ENCODE results near the gene SLC12A4.

Gene SLC12A4

DNA sequence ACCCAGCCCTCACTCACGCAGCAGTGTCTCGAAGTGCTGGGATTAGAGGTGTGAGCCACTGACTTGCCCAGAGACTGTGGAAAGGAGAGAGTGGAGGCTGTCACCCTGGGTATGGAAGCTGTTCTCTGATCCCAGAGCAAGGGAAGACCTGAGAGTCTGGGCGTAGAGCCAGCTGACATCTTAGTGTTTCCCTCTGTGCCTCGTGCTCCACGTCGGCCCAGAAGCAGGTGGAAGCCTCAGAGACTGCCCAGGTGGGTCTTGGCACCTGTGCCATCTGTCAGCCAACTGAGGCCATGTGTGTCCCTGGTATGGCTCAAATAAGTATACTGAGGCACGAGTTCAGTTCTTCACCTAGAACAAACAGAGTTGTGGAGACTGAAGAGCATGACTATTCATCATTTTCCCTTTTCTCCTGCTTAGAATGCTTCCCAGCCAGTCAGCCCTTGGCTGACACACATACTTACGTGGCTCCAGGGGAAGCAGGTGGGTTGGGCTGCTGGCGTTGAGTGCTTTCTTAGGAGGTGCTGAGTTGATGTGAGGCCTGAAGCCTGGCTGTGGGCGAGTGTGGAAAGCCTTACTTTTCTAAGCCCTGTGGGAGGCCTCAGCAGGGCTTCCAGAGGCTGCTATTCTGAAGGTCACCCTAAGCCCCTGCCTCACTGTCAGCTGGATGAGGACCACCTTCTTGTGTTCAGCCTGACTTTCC lies 44.9 kb downstream of the SLC12A4 start:
- TF ChIP-seq, protein P1, sequence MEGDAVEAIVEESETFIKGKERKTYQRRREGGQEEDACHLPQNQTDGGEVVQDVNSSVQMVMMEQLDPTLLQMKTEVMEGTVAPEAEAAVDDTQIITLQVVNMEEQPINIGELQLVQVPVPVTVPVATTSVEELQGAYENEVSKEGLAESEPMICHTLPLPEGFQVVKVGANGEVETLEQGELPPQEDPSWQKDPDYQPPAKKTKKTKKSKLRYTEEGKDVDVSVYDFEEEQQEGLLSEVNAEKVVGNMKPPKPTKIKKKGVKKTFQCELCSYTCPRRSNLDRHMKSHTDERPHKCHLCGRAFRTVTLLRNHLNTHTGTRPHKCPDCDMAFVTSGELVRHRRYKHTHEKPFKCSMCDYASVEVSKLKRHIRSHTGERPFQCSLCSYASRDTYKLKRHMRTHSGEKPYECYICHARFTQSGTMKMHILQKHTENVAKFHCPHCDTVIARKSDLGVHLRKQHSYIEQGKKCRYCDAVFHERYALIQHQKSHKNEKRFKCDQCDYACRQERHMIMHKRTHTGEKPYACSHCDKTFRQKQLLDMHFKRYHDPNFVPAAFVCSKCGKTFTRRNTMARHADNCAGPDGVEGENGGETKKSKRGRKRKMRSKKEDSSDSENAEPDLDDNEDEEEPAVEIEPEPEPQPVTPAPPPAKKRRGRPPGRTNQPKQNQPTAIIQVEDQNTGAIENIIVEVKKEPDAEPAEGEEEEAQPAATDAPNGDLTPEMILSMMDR (conservative IDR thresholded peaks at IDR 0.05; ENCODE audit: low read depth, low read length) = no peak
- peak; percentile 38 for DNase-seq (ENCODE audit: low read depth)
- no peak overlapping the region for H3K4me3 ChIP-seq (ENCODE audit: low read depth, low read length)

- no peak for DNase-seq (ENCODE audit: low read depth)
- TF ChIP-seq, protein P1 (conservative IDR thresholded peaks at IDR 0.05; ENCODE audit: low read depth, low read length) = no peak
- no peak overlapping the region for H3K4me3 ChIP-seq (ENCODE audit: low read depth, low read length)
These were observed 45.7 kb downstream of the SLC12A4 start for GRCh38 chr16:67922740-67923139.

- H3K4me3 ChIP-seq (ENCODE audit: low read depth, low read length) = no peak overlapping the region
- TF ChIP-seq, protein P1 (conservative IDR thresholded peaks at IDR 0.05; ENCODE audit: low read depth, low read length) = no peak
- peak; percentile 34 for DNase-seq (ENCODE audit: low read depth)
These were observed 46.2 kb downstream of the SLC12A4 start for GRCh38 chr16:67922221-67922620.

DNA sequence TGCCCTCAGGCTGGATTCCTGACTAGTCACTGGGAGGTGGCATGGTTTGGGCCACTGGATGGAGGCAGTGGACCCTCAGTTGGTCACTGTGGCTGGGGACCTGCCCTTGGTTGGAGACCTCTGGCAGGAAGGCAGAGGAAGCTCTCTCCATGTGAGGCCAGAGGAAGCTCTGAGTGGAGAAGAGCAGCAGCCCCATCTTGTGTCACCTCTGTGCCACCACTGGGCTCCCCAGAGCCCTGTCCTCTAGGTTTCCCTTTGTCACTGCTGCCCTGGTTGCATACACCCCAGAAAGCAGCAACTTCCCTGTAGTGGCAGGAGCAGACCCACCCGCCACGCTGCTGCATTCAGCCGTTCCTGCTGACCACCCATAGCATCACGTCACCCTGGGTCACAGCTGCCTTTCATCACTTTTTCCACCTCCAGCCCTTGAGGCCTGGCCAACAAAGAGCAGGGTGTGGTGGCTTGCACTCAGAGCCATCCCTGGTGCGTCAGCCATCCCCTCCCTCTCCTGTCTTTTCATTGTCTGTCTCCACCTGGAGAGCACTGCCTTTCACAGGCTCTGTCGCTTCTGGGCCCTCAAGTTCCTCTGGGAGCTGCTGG lies 48.7 kb downstream of the SLC12A4 start:
- DNase-seq (ENCODE audit: low read depth) = no peak
- TF ChIP-seq, protein P1 (conservative IDR thresholded peaks at IDR 0.05; ENCODE audit: low read depth, low read length) = no peak
- no peak overlapping the region for H3K4me3 ChIP-seq (ENCODE audit: low read depth, low read length)

DNA sequence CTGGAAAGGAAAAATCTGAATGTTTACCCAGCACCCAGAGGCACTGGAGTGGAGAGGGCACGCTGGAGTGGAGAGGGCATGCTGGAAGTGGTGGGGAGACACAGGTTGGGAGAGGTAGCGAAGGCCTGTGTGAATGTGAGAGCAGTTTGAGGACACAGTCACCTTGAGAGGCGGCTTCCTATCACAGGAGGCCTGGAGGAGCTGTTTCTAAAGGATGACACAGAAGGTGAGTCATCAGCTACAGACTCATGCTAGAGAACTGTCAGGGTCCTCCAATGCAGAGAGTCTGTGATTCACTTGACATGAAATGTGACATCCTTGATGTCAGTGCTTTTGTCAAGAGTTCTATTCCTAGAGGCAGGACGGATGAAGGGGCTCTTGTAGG lies 50.6 kb downstream of the SLC12A4 start:
- H3K4me3 ChIP-seq (ENCODE audit: low read depth, low read length) = no peak overlapping the region
- TF ChIP-seq, protein P1 (conservative IDR thresholded peaks at IDR 0.05; ENCODE audit: low read depth, low read length) = no peak
- DNase-seq (ENCODE audit: low read depth) = peak; percentile 76

DNA sequence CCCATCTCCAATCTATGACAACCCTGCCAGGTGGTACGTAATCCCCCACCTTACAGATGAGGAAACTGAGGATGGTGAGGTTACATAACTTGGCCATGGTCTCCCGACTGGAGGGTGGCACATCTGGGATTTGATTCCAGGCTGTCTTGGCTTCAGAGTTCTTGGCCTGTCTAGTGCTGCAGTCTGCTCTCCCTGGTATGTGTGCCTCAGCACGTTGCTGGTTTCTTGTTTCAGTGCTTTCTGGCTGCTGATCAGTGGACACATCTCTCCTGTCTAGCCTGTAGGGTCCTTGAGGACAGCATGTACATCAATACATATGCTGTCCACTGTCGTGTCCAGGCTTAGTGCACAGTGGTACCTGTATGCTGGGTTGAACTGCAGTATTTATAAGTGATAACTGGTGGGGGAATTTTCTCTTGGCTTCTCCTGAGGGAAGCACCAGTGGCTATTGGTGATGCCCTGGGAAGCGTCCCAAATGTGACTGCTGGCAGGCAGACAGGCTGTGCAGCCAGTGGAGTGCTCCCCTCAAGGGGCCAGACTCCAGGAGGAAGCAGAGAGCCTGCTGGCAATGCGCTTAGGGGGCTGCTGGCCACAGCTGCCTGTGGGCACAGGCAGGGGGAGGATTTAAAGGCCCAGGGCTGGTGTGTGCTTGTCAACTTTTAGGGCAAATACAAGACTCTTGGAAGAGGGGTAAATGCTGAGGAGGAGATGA lies 51.1 kb downstream of the SLC12A4 start:
- TF ChIP-seq, protein P1 (conservative IDR thresholded peaks at IDR 0.05; ENCODE audit: low read depth, low read length) = no peak
- no peak overlapping the region for H3K4me3 ChIP-seq (ENCODE audit: low read depth, low read length)
- peak; percentile 42 for DNase-seq (ENCODE audit: low read depth)
